ENCODE results near the gene TH.

Gene TH

GRCh38 chr11:2176389-2176900 is 4.8 kb upstream of the TH start:
- DNase-seq, result no peak

GRCh38 chr11:2175659-2176058 is 4.0 kb upstream of the TH start:
- no peak for DNase-seq

- DNase-seq, result no peak
These were observed 2.7 kb upstream of the TH start for GRCh38 chr11:2174361-2174760.

- DNase-seq, result no peak
These were observed 2.1 kb upstream of the TH start for GRCh38 chr11:2173761-2174160.

- DNase-seq, result no peak
These were observed 1.6 kb upstream of the TH start for GRCh38 chr11:2173150-2173693.

- DNase-seq, result no peak
These were observed 1.1 kb upstream of the TH start for GRCh38 chr11:2172676-2173075.

- no peak for DNase-seq
These were observed 1.7 kb downstream of the TH start for GRCh38 chr11:2169626-2170570.

- no peak for DNase-seq
These were observed 2.6 kb downstream of the TH start for GRCh38 chr11:2169005-2169378.

GRCh38 chr11:2168286-2169004 is 3.2 kb downstream of the TH start:
- DNase-seq, result no peak

GRCh38 chr11:2167141-2168045 is 4.2 kb downstream of the TH start:
- DNase-seq, result no peak

- no peak for DNase-seq
These were observed 5.3 kb downstream of the TH start for GRCh38 chr11:2166091-2166851.

GRCh38 chr11:2165571-2165970 is 6.0 kb downstream of the TH start:
- no peak for DNase-seq

- no peak for DNase-seq
These were observed 6.6 kb downstream of the TH start for GRCh38 chr11:2164861-2165555.

- DNase-seq, result no peak
These were observed 7.5 kb downstream of the TH start for GRCh38 chr11:2164081-2164480.

GRCh38 chr11:2163428-2163978 is 8.1 kb downstream of the TH start:
- DNase-seq, result no peak

GRCh38 chr11:2160736-2161259 is 10.8 kb downstream of the TH start, which contains the start of gene INS:
TSS of gene INS (minus strand) at chr11:2161209. CDS start at chr11:2160971, 238 bp downstream.
- no peak for DNase-seq

GRCh38 chr11:2159536-2160413 is 11.8 kb downstream of the TH start:
- DNase-seq, result no peak

GRCh38 chr11:2158966-2159365 is 12.6 kb downstream of the TH start:
- DNase-seq, result no peak

- DNase-seq, result no peak
These were observed 13.3 kb downstream of the TH start for GRCh38 chr11:2158296-2158737.

Data from NCI-H345 (cell line).